Right atrium auricular region (tissue), 2 donors: ENCODE measurements around the gene DUSP5. TPM values are rescaled to one million over a fixed set of nuclear protein-coding genes. Genes with fewer than 3 reads are reported as not detected.

Experiments used
- DNase-seq: peaks from one replicate; pipeline ENCODE4 v3.0.0-alpha.2; 2019; ENCODE audit warnings: low spot score
- H3K27ac ChIP-seq, 2 donors: fragments of 200-600 bp; sonication (generic); 1 replicate in 1 of 2; 2 replicates in 1 of 2; pipeline ENCODE4 v1.5.1; 2016 to 2019
- H3K27me3 ChIP-seq, 2 donors: fragments of 200-600 bp; sonication (generic); one replicate each; pipeline versions ENCODE4 v1.5.1 to v1.6.0; 2017 to 2019
- H3K36me3 ChIP-seq: fragments of 200-600 bp; sonication (generic); one replicate; pipeline ENCODE4 v1.5.1; 2016
- H3K4me1 ChIP-seq, 2 donors: fragments of 200-600 bp; sonication (generic); one replicate each; pipeline versions ENCODE4 v1.5.1 to v1.6.0; 2017 to 2019
- H3K4me3 ChIP-seq, 2 donors: fragments of 200-600 bp; sonication (generic); 1 replicate in 1 of 2; 2 replicates in 1 of 2; pipeline ENCODE4 v1.5.1; 2017 to 2019; ENCODE audit warnings: mild to moderate bottlenecking in 1 of 2, moderate library complexity in 1 of 2
- H3K9me3 ChIP-seq, 2 donors: fragments of 200-600 bp; sonication (generic); one replicate each; pipeline ENCODE4 v1.5.1; 2019
- CTCF ChIP-seq, 2 donors: fragments of 200-600 bp; sonication (generic); IDR thresholded peaks; one replicate each; pipeline ENCODE4 v1.5.1; 2019; ENCODE audit warnings: antibody characterized with exemption in 2 of 2
- total RNA-seq, 2 donors: library from RNA; depleted of rRNA; stranded (reverse); fragments of >200 nt; gene quantifications; one replicate each; pipeline ENCODE4 v1.1.0, GENCODE V29; 2016

Gene DUSP5
- total RNA-seq, 2 donors from 2014 or later = 17.8 to 28.4 TPM

GRCh38 chr10:110539091-110539490 lies 41.4 kb downstream of the DUSP5 start:
- Histone ChIP-seq H3K27ac (no peak overlapping the region), H3K4me3 (no peak overlapping the region), H3K4me1 (no peaks in the 10 kb centered on the region), H3K9me3 (no peaks in the 10 kb centered on the region), H3K27me3 (peaks cover 0 to 2% of the 10 kb centered on the region in 2 donors), H3K36me3 (no peaks in the 10 kb centered on the region)
- no peak for TF ChIP-seq CTCF (IDR thresholded peaks at IDR 0.05)
- DNase-seq = no peak

GRCh38 chr10:110540031-110540430 lies 42.3 kb downstream of the DUSP5 start:
- no peak for TF ChIP-seq CTCF (IDR thresholded peaks at IDR 0.05)
- DNase-seq = no peak
- H3K27ac ChIP-seq = no peak overlapping the region
- H3K4me3 ChIP-seq = no peak overlapping the region
- no peaks in the 10 kb centered on the region for H3K9me3 ChIP-seq
- no peaks in the 10 kb centered on the region for H3K4me1 ChIP-seq
- H3K36me3 ChIP-seq = no peaks in the 10 kb centered on the region
- peaks cover 0 to 2% of the 10 kb centered on the region in 2 donors for H3K27me3 ChIP-seq

- TF ChIP-seq CTCF (IDR thresholded peaks at IDR 0.05) = no peak
- Histone ChIP-seq H3K36me3 (no peaks in the 10 kb centered on the region), H3K4me1 (no peaks in the 10 kb centered on the region), H3K9me3 (no peaks in the 10 kb centered on the region), H3K27ac (no peak overlapping the region), H3K27me3 (no peaks in the 10 kb centered on the region), H3K4me3 (no peak overlapping the region)
- no peak for DNase-seq
Measured at GRCh38 chr10:110544958-110545537, 47.3 kb downstream of the DUSP5 start.

- Histone ChIP-seq H3K4me1 (no peaks in the 10 kb centered on the region), H3K27me3 (no peaks in the 10 kb centered on the region), H3K4me3 (no peak overlapping the region), H3K27ac (no peak overlapping the region), H3K9me3 (no peaks in the 10 kb centered on the region), H3K36me3 (no peaks in the 10 kb centered on the region)
- no peak for TF ChIP-seq CTCF (IDR thresholded peaks at IDR 0.05)
- no peak for DNase-seq
Measured at GRCh38 chr10:110546077-110546476, 48.4 kb downstream of the DUSP5 start.

- TF ChIP-seq CTCF (IDR thresholded peaks at IDR 0.05) = no peak
- no peaks in the 10 kb centered on the region for H3K4me1 ChIP-seq
- DNase-seq = no peak
- no peak overlapping the region for H3K4me3 ChIP-seq
- no peaks in the 10 kb centered on the region for H3K27me3 ChIP-seq
- no peaks in the 10 kb centered on the region for H3K36me3 ChIP-seq
- no peaks in the 10 kb centered on the region for H3K9me3 ChIP-seq
- no peak overlapping the region for H3K27ac ChIP-seq
Measured at GRCh38 chr10:110546499-110547110, 48.9 kb downstream of the DUSP5 start.
